ENCODE results near the gene BET1L. TPM values are rescaled to one million over a fixed set of nuclear protein-coding genes. Genes with fewer than 3 reads are reported as not detected.
"Not testable (repeated sequence)": the region's sequence is repeated elsewhere in the genome, so short reads cannot be mapped to it uniquely, and the experiment has no call there.

BET1L gene
- total RNA-seq, 2 donors from 2014 or later, result 64.6 to 76.8 TPM

- not testable (repeated sequence) for H3K4me3 Mint-ChIP-seq; H3K4me1 Mint-ChIP-seq (ENCODE audit: low read depth); DNase-seq; H3K36me3 Mint-ChIP-seq (ENCODE audit: insufficient read depth in 2 of 2); H3K9me3 Mint-ChIP-seq; H3K27me3 Mint-ChIP-seq (ENCODE audit: low read depth); ATAC-seq (replicated peaks in 1 of 2); H3K27ac Mint-ChIP-seq
Observed at GRCh38 chr11:192674-193128, 14.5 kb downstream of the BET1L start, which contains the start of gene SCGB1C1. SCGB1C1 (plus strand) TSS chr11:193078; CDS start chr11:193100, 22 bp downstream.

- not testable (repeated sequence) for H3K27me3 Mint-ChIP-seq (ENCODE audit: low read depth); H3K27ac Mint-ChIP-seq; H3K4me1 Mint-ChIP-seq (ENCODE audit: low read depth); H3K36me3 Mint-ChIP-seq (ENCODE audit: insufficient read depth in 2 of 2); H3K9me3 Mint-ChIP-seq
- peak overlapping the region in 1 of 2 donors; percentile 40 for H3K4me3 Mint-ChIP-seq
- DNase-seq (peak in 1 of 2 donors; percentile 2), ATAC-seq (replicated peaks in 1 of 2) (peak; percentile 52)
Observed at GRCh38 chr11:191490-192478, 15.4 kb downstream of the BET1L start.

- not testable (repeated sequence) for ATAC-seq (replicated peaks in 1 of 2); DNase-seq; H3K4me3 Mint-ChIP-seq; H3K27ac Mint-ChIP-seq; H3K27me3 Mint-ChIP-seq (ENCODE audit: low read depth); H3K36me3 Mint-ChIP-seq (ENCODE audit: insufficient read depth in 2 of 2); H3K4me1 Mint-ChIP-seq (ENCODE audit: low read depth); H3K9me3 Mint-ChIP-seq
Observed at GRCh38 chr11:190546-190945, 16.7 kb downstream of the BET1L start.

- H3K36me3 Mint-ChIP-seq (ENCODE audit: insufficient read depth in 2 of 2); H3K4me3 Mint-ChIP-seq; H3K4me1 Mint-ChIP-seq (ENCODE audit: low read depth); H3K9me3 Mint-ChIP-seq; H3K27me3 Mint-ChIP-seq (ENCODE audit: low read depth); H3K27ac Mint-ChIP-seq: not testable (repeated sequence)
- DNase-seq, result peak; percentile 43 to 83
- ATAC-seq (replicated peaks in 1 of 2), result peak; percentile 79 to 81
Observed at GRCh38 chr11:189843-190311, 17.3 kb downstream of the BET1L start.

DNA sequence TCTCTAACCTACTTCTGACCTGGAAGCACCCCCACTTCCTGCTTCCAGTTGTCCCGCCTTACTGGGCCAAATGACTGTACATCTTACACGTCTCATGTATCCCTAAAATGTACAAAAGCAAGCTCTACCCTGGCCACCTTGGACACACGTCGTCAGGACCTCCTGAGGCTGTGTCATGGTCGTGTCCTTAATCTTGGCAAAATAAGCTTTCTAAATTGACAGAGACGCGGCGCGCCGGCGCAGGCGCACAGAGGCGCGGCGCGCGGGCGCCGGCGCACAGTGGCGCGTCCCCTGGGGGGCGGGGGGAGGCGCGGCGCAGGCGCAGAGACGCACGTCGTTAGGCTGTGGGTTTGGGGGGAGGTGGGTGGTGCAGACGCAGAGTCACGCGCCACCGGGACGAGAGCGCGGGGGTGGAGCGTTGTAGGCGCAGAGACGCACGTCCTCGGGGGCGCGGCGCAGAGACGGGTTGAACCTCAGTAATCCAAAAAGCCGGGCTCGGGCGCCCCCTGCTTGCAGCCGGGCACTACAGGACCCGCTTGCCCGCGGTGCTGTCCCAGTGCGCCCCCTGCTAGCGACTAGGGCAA is 17.9 kb downstream of the BET1L start:
- peak in 1 of 2 donors; percentile 12 for DNase-seq
- peak; percentile 12 for ATAC-seq (replicated peaks in 1 of 2)
- not testable (repeated sequence) for H3K36me3 Mint-ChIP-seq (ENCODE audit: insufficient read depth in 2 of 2); H3K27ac Mint-ChIP-seq; H3K4me3 Mint-ChIP-seq; H3K9me3 Mint-ChIP-seq; H3K27me3 Mint-ChIP-seq (ENCODE audit: low read depth); H3K4me1 Mint-ChIP-seq (ENCODE audit: low read depth)

- not testable (repeated sequence) for H3K36me3 Mint-ChIP-seq (ENCODE audit: insufficient read depth in 2 of 2); H3K4me1 Mint-ChIP-seq (ENCODE audit: low read depth); ATAC-seq (replicated peaks in 1 of 2); DNase-seq; H3K27ac Mint-ChIP-seq; H3K27me3 Mint-ChIP-seq (ENCODE audit: low read depth); H3K9me3 Mint-ChIP-seq
- peak overlapping the region in 1 of 2 donors; percentile 42 for H3K4me3 Mint-ChIP-seq
Observed at GRCh38 chr11:180242-180641, 27.0 kb downstream of the BET1L start.

Other genes with a start within 250 kb of the BET1L start
- gene SCGB1C1, start 14.3 kb downstream of the BET1L start, total RNA-seq, result not detected
- gene RIC8A, start 309 bp upstream of the BET1L start, total RNA-seq, result 100 to 1,000 TPM; 118 to 134 TPM
- gene SIRT3, start 28.9 kb upstream of the BET1L start, total RNA-seq, result 10 to 100 TPM; 36.5 to 39.0 TPM
- gene PSMD13, start 29.6 kb upstream of the BET1L start, total RNA-seq, result 100 to 1,000 TPM; 133 to 174 TPM
- gene NLRP6, start 71.0 kb upstream of the BET1L start, total RNA-seq, result 1 to 10 TPM; 1.5 to 3.2 TPM
- 100 to 1,000 TPM; 161 to 273 TPM for gene PGGHG, start 81.7 kb upstream of the BET1L start, total RNA-seq
- gene IFITM5, start 92.1 kb upstream of the BET1L start, total RNA-seq, result not detected
- gene IFITM2, start 100.4 kb upstream of the BET1L start, total RNA-seq, result 100 to 1,000 TPM; 542 to 639 TPM
- 100 to 1,000 TPM; 306 to 384 TPM for gene IFITM1, start 106.6 kb upstream of the BET1L start, total RNA-seq
- 10 to 100 TPM; 24.4 to 75.8 TPM for gene IFITM3, start 113.5 kb upstream of the BET1L start, total RNA-seq
- 1 to 10 TPM; 2.1 to 2.7 TPM for gene B4GALNT4, start 162.1 kb upstream of the BET1L start, total RNA-seq
- 1 to 10 TPM in 1 of 2 donors, under 1 TPM in 1; 0.16 to 1.2 TPM for gene PKP3, start 186.8 kb upstream of the BET1L start, total RNA-seq
- 10 to 100 TPM; 59.3 to 68.4 TPM for gene SIGIRR, start 207.6 kb upstream of the BET1L start, total RNA-seq
- 10 to 100 TPM; 34.3 to 56.5 TPM for gene ANO9, start 234.6 kb upstream of the BET1L start, total RNA-seq
- 10 to 100 TPM; 20.6 to 22.5 TPM for gene PTDSS2, start 242.9 kb upstream of the BET1L start, total RNA-seq

Data from activated T-cell treated with anti-CD3 and anti-CD28 coated beads, Interleukin-2, amount 50 U/mL, for 72 hours (primary cell).